Neural cell (in vitro differentiated cells): ENCODE measurements around the gene MAPK10. TPM values are rescaled to one million over a fixed set of nuclear protein-coding genes. Genes with fewer than 3 reads are reported as not detected.

Source experiments
- H2AFZ ChIP-seq: fragments of 200-600, 300-800 bp; sonication (generic), shearing (Covaris generic); 2 replicates; pipeline ENCODE4 v1.6.0; 2014; ENCODE audit warnings: low read depth, mild to moderate bottlenecking, antibody characterized with exemption, low read length, moderate library complexity
- H3F3A ChIP-seq: fragments of 200-600 bp; shearing (Covaris generic); 2 replicates; pipeline ENCODE4 v1.6.1; 2016; ENCODE audit warnings: mild to moderate bottlenecking, moderate library complexity, mixed read lengths, antibody characterized with exemption, low read length; ENCODE audit not compliant: insufficient read depth, poor library complexity, severe bottlenecking
- H3K27ac ChIP-seq: fragments of 200-600, 300-800 bp; sonication (generic), shearing (Covaris generic); 2 replicates; pipeline ENCODE4 v1.5.1; 2014; ENCODE audit warnings: mild to moderate bottlenecking, low read length, moderate library complexity
- H3K27me3 ChIP-seq: fragments of 300-800, 200-600 bp; sonication (generic), shearing (Covaris generic); 2 replicates; pipeline ENCODE4 v1.6.0; 2014; ENCODE audit warnings: mild to moderate bottlenecking, low read depth, low read length, moderate library complexity; ENCODE audit not compliant: insufficient read depth
- H3K36me3 ChIP-seq: fragments of 300-800, 200-600 bp; sonication (generic), shearing (Covaris generic); 2 replicates; pipeline ENCODE4 v1.5.1; 2014; ENCODE audit warnings: mild to moderate bottlenecking, antibody characterized with exemption, low read length, moderate library complexity; ENCODE audit not compliant: insufficient read depth
- H3K4me2 ChIP-seq: fragments of 300-800, 200-600 bp; sonication (generic), shearing (Covaris generic); 2 replicates; pipeline ENCODE4 v1.6.0; 2014; ENCODE audit warnings: mild to moderate bottlenecking, low read length
- H3K4me3 ChIP-seq: fragments of 300-800, 200-600 bp; sonication (generic), shearing (Covaris generic); 2 replicates; pipeline ENCODE4 v1.5.1; 2014; ENCODE audit warnings: mild to moderate bottlenecking, low read length, moderate library complexity
- H3K79me2 ChIP-seq: fragments of 200-600 bp; shearing (Covaris generic); replicated peaks from 2 replicates; pipeline ENCODE4 v1.6.0; 2014; ENCODE audit warnings: mild to moderate bottlenecking, low read length, moderate library complexity; ENCODE audit not compliant: insufficient read depth
- H3K9ac ChIP-seq: fragments of 300-800, 200-600 bp; sonication (generic), shearing (Covaris generic); 2 replicates; pipeline ENCODE4 v1.6.1; 2016; ENCODE audit warnings: mild to moderate bottlenecking, low read length, mixed read lengths
- H3K9me2 ChIP-seq: fragments of 200-600 bp; shearing (Covaris generic); 2 replicates; pipeline ENCODE4 v1.6.1; 2016; ENCODE audit warnings: mild to moderate bottlenecking, low read length, mixed read lengths; ENCODE audit not compliant: insufficient read depth
- H3K9me3 ChIP-seq: fragments of 200-600, 300-800 bp; sonication (generic), shearing (Covaris generic); 2 replicates; pipeline ENCODE4 v1.6.1; 2016; ENCODE audit warnings: mild to moderate bottlenecking, mixed run types, low read length, moderate library complexity, mixed read lengths
- H4K20me1 ChIP-seq: fragments of 200-600 bp; shearing (Covaris generic); 2 replicates; pipeline ENCODE4 v1.6.1; 2016; ENCODE audit warnings: mild to moderate bottlenecking, mixed run types; ENCODE audit not compliant: insufficient read depth
- CTCF ChIP-seq: fragments of 450-650 bp; IDR thresholded peaks from 2 replicates; pipeline ENCODE4 v1.5.1; 2014; ENCODE audit warnings: antibody characterized with exemption, mild to moderate bottlenecking, moderate library complexity; ENCODE audit not compliant: poor library complexity, severe bottlenecking
- EP300 ChIP-seq: fragments of 450-650 bp; conservative IDR thresholded peaks from 2 replicates; pipeline ENCODE4 v1.6.1; 2014; ENCODE audit warnings: antibody characterized with exemption, mild to moderate bottlenecking, moderate library complexity; ENCODE audit not compliant: poor library complexity, severe bottlenecking
- EZH2 ChIP-seq: fragments of 200-600, 300-800 bp; shearing (Covaris generic), sonication (generic); IDR thresholded peaks from 2 replicates; pipeline ENCODE4 v1.6.1; 2014; ENCODE audit warnings: antibody characterized with exemption, low read length, borderline replicate concordance, mild to moderate bottlenecking; ENCODE audit not compliant: insufficient read depth, poor library complexity, severe bottlenecking
- MXI1 ChIP-seq: fragments of 450-650 bp; conservative IDR thresholded peaks from 2 replicates; pipeline ENCODE4 v1.6.1; 2014; ENCODE audit warnings: antibody characterized with exemption, mild to moderate bottlenecking; ENCODE audit not compliant: poor library complexity, severe bottlenecking
- POLR2AphosphoS5 ChIP-seq: IDR thresholded peaks from 2 replicates; pipeline ENCODE4 v1.6.1; 2012
- RAD21 ChIP-seq: fragments of 450-650 bp; conservative IDR thresholded peaks from 2 replicates; pipeline ENCODE4 v1.6.1; 2014; ENCODE audit warnings: antibody characterized with exemption, mild to moderate bottlenecking, moderate library complexity
- REST ChIP-seq: IDR thresholded peaks from 2 replicates; pipeline ENCODE4 v1.6.1; 2012; ENCODE audit warnings: borderline replicate concordance
- SMC3 ChIP-seq: fragments of 450-650 bp; conservative IDR thresholded peaks from 2 replicates; pipeline ENCODE4 v1.6.1; 2014; ENCODE audit warnings: antibody characterized with exemption, mild to moderate bottlenecking, moderate library complexity; ENCODE audit not compliant: poor library complexity
- TAF1 ChIP-seq: IDR thresholded peaks from 2 replicates; pipeline ENCODE4 v1.6.1; 2012; ENCODE audit warnings: low read depth
- polyA plus RNA-seq: library from polyadenylated mRNA; depleted of rRNA; stranded (reverse); fragments of >200 nt; gene quantifications from 2 replicates; pipeline ENCODE4 v1.2.3, GENCODE V29; 2014

The MAPK10 gene
- polyA plus RNA-seq, 1 donor from 2014 or later, result 91.9 TPM

- Histone ChIP-seq H3K79me2 (peaks cover 4% of the 10 kb centered on the region), H2AFZ (no peak overlapping the region), H3K4me3 (no peak overlapping the region), H3K9me3 (no peaks in the 10 kb centered on the region), H3F3A (peaks cover 2% of the 10 kb centered on the region), H3K9ac (no peak overlapping the region), H4K20me1 (no peaks in the 10 kb centered on the region), H3K4me2 (no peak overlapping the region), H3K27ac (no peak overlapping the region), H3K9me2 (no peaks in the 10 kb centered on the region), H3K36me3 (no peaks in the 10 kb centered on the region), H3K27me3 (no peaks in the 10 kb centered on the region)
- TF ChIP-seq REST (no peak), MXI1 (no peak), EZH2 (no peak), POLR2AphosphoS5 (no peak), CTCF (no peak), EP300 (no peak), TAF1 (no peak), SMC3 (no peak), RAD21 (no peak)
Observed at GRCh38 chr4:86315579-86315978, 44.3 kb downstream of the MAPK10 start.

- Histone ChIP-seq H3K4me3 (no peak overlapping the region), H3K79me2 (no peaks in the 10 kb centered on the region), H3K4me2 (no peak overlapping the region), H2AFZ (no peak overlapping the region), H3F3A (no peaks in the 10 kb centered on the region), H3K9ac (no peak overlapping the region), H3K27ac (no peak overlapping the region), H4K20me1 (no peaks in the 10 kb centered on the region), H3K9me3 (no peaks in the 10 kb centered on the region), H3K36me3 (no peaks in the 10 kb centered on the region), H3K9me2 (no peaks in the 10 kb centered on the region), H3K27me3 (no peaks in the 10 kb centered on the region)
- TF ChIP-seq SMC3 (no peak), MXI1 (no peak), EP300 (no peak), CTCF (no peak), RAD21 (no peak), EZH2 (no peak), TAF1 (no peak), REST (no peak), POLR2AphosphoS5 (no peak)
Observed at GRCh38 chr4:86313656-86314055, 46.2 kb downstream of the MAPK10 start.
